H1 (cell line): ENCODE data around the gene NFAM1. TPM values are rescaled to one million over a fixed set of nuclear protein-coding genes. Genes with fewer than 3 reads are reported as not detected.

Experiments used
- CBX5 ChIP-seq: fragments of 300-800, 300-1000 bp; sonication (generic); IDR thresholded peaks from 2 replicates; pipeline ENCODE4 v1.7.1; 2016; ENCODE audit warnings: antibody characterized with exemption, low read length, low read depth
- CTBP2 ChIP-seq: IDR thresholded peaks from 2 replicates; pipeline ENCODE4 v1.7.0; 2011; ENCODE audit warnings: borderline replicate concordance, mild to moderate bottlenecking, moderate library complexity, mixed read lengths, low read length; ENCODE audit not compliant: insufficient read depth, insufficient read length
- POU5F1 ChIP-seq: IDR thresholded peaks from 2 replicates; pipeline ENCODE4 v1.6.1; 2011; ENCODE audit warnings: low read depth, mild to moderate bottlenecking, low read length, moderate library complexity
- RNF2 ChIP-seq: fragments of 200-900, 300-1000 bp; sonication (generic); IDR thresholded peaks from 2 replicates; pipeline ENCODE4 v1.7.1; 2016; ENCODE audit warnings: borderline replicate concordance, low read depth, mild to moderate bottlenecking, antibody characterized with exemption, low read length; ENCODE audit not compliant: poor library complexity, severe bottlenecking; ENCODE audit errors: missing control alignments
- YY1 ChIP-seq: IDR thresholded peaks from 2 replicates; pipeline ENCODE4 v1.6.1; 2011; ENCODE audit warnings: low read depth, mild to moderate bottlenecking, low read length
- polyA plus RNA-seq, 7 experiments: library from polyadenylated mRNA; depleted of rRNA in 3 of 7; stranded (reverse) in 5 of 7; unstranded in 2 of 7; fragments of >200 nt in 5 of 7; fragments of 200-250 nt in 2 of 7; gene quantifications; 1 replicate in 5 of 7; 2 replicates in 1 of 7; 4 replicates in 1 of 7; pipeline versions ENCODE4 v1.2.1 to v1.2.3, GENCODE V29; 2011 to 2013; ENCODE audit warnings: missing spikeins in 2 of 7, mixed read lengths in 2 of 7
- total RNA-seq: library from RNA; stranded (reverse); fragmentation: NEBNext Ultra II Directional; extraction: Animal tissue kit (Norgen Biotek cat#: 25700); gene quantifications from 2 replicates; pipeline ENCODE4 v1.2.1, GENCODE V29; 2021
- TF ChIP-seq, protein P1 (sequence below): IDR thresholded peaks from 2 replicates; pipeline ENCODE4 v1.6.1; 2012; ENCODE audit warnings: inconsistent platforms

The NFAM1 gene
- total and polyA plus RNA-seq, 2 of the 8 experiments (the other 6 are each of a cell fraction or from before 2014, with no cell fraction given), result 0.62 to 0.73 TPM

DNA sequence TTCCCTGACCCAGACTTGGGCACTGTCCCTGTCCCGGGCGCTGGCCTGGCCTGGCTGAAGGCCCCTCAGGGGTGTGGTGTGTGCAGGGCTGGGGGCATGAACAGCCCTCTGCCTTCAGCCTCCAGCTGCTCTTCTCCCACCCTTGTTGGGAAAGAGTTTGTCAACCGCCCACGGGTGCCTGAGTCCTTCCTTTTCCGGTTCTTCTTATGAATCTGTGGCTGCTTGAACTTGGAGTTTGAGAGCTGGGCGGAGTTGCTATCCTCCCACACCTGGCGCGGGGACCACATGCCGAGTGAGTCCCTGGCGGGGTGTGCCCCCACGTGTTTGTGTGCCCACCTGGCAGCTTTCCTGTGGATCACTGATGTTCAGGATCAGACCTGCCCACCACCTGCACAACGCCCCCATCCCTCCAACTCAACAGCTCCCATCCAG, 13.4 kb downstream of the NFAM1 start (continued):
- no peak for TF ChIP-seq CTBP2
- TF ChIP-seq RNF2, result no peak
- TF ChIP-seq YY1, result no peak
- TF ChIP-seq, protein P1, sequence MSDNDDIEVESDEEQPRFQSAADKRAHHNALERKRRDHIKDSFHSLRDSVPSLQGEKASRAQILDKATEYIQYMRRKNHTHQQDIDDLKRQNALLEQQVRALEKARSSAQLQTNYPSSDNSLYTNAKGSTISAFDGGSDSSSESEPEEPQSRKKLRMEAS, result no peak
- TF ChIP-seq CBX5, result no peak
- TF ChIP-seq POU5F1, result no peak
